Spleen (tissue), 7 donors: Measurements from ENCODE around the gene ZDHHC14.

Source experiments
- CTCF ChIP-seq, 11 experiments: fragments of 200-600 bp in 7 of 11; fragments of 450-650 bp in 4 of 11; sonication (generic) in 4 of 11; IDR thresholded peaks in 8 of 11; conservative IDR thresholded peaks in 3 of 11; 1 replicate in 7 of 11; 2 replicates in 4 of 11; pipeline versions ENCODE4 v1.4.0 to v1.8.0; 2016 to 2021; ENCODE audit warnings: antibody characterized with exemption in 11 of 11, inconsistent platforms in 4 of 11, mild to moderate bottlenecking in 1 of 11
- POLR2AphosphoS5 ChIP-seq, 3 donors: sonication (generic); formaldehyde crosslinking; IDR thresholded peaks; one replicate each; pipeline ENCODE4 v1.5.1; 2017; ENCODE audit warnings: antibody characterized with exemption in 3 of 3
- donor health status: DM: no; HTN: no; CAD: no; lungs with moderate emphysema.
- donor health status: DM: no; HTN: no; CAD: no.
- donor health status: DM: no; HTN: no; CAD: no.

GRCh38 chr6:157456524-157456829, 75.5 kb downstream of the ZDHHC14 start:
- TF ChIP-seq CTCF (IDR thresholded peaks at IDR 0.05 in 8 of 11, conservative IDR thresholded peaks at IDR 0.05 in 3 of 11), result no peak
- TF ChIP-seq POLR2AphosphoS5 (IDR thresholded peaks at IDR 0.05), result no peak
